BLaER1 treated with 17β-estradiol and CSF1 and Interleukin-3, amounts not matched to agents 10 nM and 100 nM (cell line): ENCODE results near the gene DNAH8.

Experiments used
- H3K27ac ChIP-seq, 11 experiments: shearing (Covaris generic); formaldehyde crosslinking; 2 replicates each; pipeline ENCODE4 v1.8.1; 2022
- H3K27me3 ChIP-seq, 11 experiments: shearing (Covaris generic); formaldehyde crosslinking; 2 replicates each; pipeline ENCODE4 v1.8.1; 2022
- H3K36me3 ChIP-seq, 11 experiments: shearing (Covaris generic); formaldehyde crosslinking; 2 replicates each; pipeline ENCODE4 v1.8.1; 2022
- H3K4me1 ChIP-seq, 10 experiments: shearing (Covaris generic); formaldehyde crosslinking; 2 replicates each; pipeline ENCODE4 v1.8.1; 2022
- H3K4me2 ChIP-seq, 11 experiments: shearing (Covaris generic); formaldehyde crosslinking; 2 replicates each; pipeline ENCODE4 v1.8.1; 2022
- H3K4me3 ChIP-seq, 10 experiments: shearing (Covaris generic); formaldehyde crosslinking; 2 replicates each; pipeline ENCODE4 v1.8.1; 2022
- H3K9ac ChIP-seq, 11 experiments: shearing (Covaris generic); formaldehyde crosslinking; 2 replicates each; pipeline ENCODE4 v1.8.1; 2022
- H3K9me3 ChIP-seq, 11 experiments: shearing (Covaris generic); formaldehyde crosslinking; replicated peaks in 1 of 11; 2 replicates each; pipeline ENCODE4 v1.8.1; 2022
- H4K20me1 ChIP-seq, 11 experiments: shearing (Covaris generic); formaldehyde crosslinking; 2 replicates each; pipeline ENCODE4 v1.8.1; 2022
- Cebpa-rat ChIP-seq, 11 experiments: shearing (Covaris generic); IDR thresholded peaks; 2 replicates each; pipeline ENCODE4 v1.8.1; 2022

Gene DNAH8

DNA sequence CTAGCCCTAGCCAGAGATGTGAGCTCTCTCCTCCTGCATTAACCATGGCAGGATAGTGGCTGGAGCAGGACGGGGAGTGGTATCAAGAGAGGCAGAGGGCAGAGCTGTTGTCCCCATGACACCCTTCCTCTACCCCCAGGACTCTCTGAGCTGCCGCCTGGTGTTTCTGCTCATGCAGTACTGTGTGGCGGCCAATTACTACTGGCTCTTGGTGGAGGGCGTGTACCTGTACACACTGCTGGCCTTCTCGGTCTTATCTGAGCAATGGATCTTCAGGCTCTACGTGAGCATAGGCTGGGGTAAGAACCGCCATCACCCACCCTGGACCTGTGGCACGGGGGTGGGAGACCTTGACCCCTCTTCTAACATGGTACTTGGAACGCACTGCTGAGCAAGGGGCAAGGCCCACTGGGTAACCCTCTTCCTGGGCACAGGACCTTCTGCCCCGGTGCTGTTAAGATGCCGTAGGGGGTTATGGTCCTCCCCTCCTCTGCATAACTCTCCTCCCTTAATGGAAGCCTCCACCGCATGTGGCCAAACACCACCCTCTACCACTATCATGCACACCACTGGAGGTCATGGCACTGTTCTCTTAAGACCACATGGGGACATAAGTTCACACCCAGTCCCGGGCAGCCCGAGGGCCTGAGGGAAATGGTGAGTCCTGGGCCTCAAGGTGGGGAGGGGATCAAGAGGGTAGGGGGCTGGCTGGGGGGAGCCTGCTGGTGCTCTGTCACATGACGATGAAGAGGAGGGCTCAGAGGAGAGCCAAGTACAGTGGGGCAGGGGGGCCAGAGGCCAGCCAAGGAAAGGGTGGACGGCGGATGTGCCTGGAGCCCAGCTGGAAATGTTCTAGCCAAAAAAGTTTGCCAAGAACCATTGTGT, 358.6 kb downstream of the DNAH8 start:
- Histone ChIP-seq H3K9ac (no peak overlapping the region), H3K9me3 (no peaks in the 10 kb centered on the region), H3K4me1 (peaks cover 0 to 9% (median 0%) of the 10 kb centered on the region in 10 experiments; a peak in 3 of 20 replicates), H3K36me3 (no peaks in the 10 kb centered on the region), H3K27me3 (no peaks in the 10 kb centered on the region), H4K20me1 (no peaks in the 10 kb centered on the region), H3K4me2 (no peak overlapping the region), H3K4me3 (no peak overlapping the region), H3K27ac (no peak overlapping the region)
- no peak for TF ChIP-seq Cebpa-rat (IDR thresholded peaks at IDR 0.05)

GRCh38 chr6:39074486-39074885, 359.4 kb downstream of the DNAH8 start:
- Histone ChIP-seq H4K20me1 (no peaks in the 10 kb centered on the region), H3K9me3 (no peaks in the 10 kb centered on the region), H3K27me3 (no peaks in the 10 kb centered on the region), H3K4me1 (peaks cover 0 to 9% (median 0%) of the 10 kb centered on the region in 10 experiments; a peak in 3 of 20 replicates), H3K36me3 (no peaks in the 10 kb centered on the region), H3K4me2 (no peak overlapping the region), H3K27ac (no peak overlapping the region), H3K4me3 (no peak overlapping the region), H3K9ac (no peak overlapping the region)
- TF ChIP-seq Cebpa-rat (IDR thresholded peaks at IDR 0.05), result no peak

GRCh38 chr6:39075010-39075686, 360.0 kb downstream of the DNAH8 start:
- Histone ChIP-seq H4K20me1 (no peaks in the 10 kb centered on the region), H3K27ac (no peak overlapping the region), H3K4me2 (no peak overlapping the region), H3K9ac (no peak overlapping the region), H3K4me1 (peaks cover 0 to 9% (median 0%) of the 10 kb centered on the region in 10 experiments; a peak in 3 of 20 replicates), H3K36me3 (no peaks in the 10 kb centered on the region), H3K27me3 (no peaks in the 10 kb centered on the region), H3K4me3 (no peak overlapping the region), H3K9me3 (no peaks in the 10 kb centered on the region)
- TF ChIP-seq Cebpa-rat (IDR thresholded peaks at IDR 0.05), result no peak

- Histone ChIP-seq H3K4me2 (no peak overlapping the region; a peak in 1 of 22 replicates), H3K36me3 (no peaks in the 10 kb centered on the region), H3K9ac (no peak overlapping the region), H4K20me1 (no peaks in the 10 kb centered on the region), H3K27me3 (no peaks in the 10 kb centered on the region), H3K27ac (no peak overlapping the region), H3K4me3 (no peak overlapping the region), H3K9me3 (no peaks in the 10 kb centered on the region), H3K4me1 (peaks cover 0 to 9% (median 0%) of the 10 kb centered on the region in 10 experiments; a peak in 3 of 20 replicates)
- TF ChIP-seq Cebpa-rat (IDR thresholded peaks at IDR 0.05), result no peak
These were observed 360.9 kb downstream of the DNAH8 start for GRCh38 chr6:39075807-39076622.

DNA sequence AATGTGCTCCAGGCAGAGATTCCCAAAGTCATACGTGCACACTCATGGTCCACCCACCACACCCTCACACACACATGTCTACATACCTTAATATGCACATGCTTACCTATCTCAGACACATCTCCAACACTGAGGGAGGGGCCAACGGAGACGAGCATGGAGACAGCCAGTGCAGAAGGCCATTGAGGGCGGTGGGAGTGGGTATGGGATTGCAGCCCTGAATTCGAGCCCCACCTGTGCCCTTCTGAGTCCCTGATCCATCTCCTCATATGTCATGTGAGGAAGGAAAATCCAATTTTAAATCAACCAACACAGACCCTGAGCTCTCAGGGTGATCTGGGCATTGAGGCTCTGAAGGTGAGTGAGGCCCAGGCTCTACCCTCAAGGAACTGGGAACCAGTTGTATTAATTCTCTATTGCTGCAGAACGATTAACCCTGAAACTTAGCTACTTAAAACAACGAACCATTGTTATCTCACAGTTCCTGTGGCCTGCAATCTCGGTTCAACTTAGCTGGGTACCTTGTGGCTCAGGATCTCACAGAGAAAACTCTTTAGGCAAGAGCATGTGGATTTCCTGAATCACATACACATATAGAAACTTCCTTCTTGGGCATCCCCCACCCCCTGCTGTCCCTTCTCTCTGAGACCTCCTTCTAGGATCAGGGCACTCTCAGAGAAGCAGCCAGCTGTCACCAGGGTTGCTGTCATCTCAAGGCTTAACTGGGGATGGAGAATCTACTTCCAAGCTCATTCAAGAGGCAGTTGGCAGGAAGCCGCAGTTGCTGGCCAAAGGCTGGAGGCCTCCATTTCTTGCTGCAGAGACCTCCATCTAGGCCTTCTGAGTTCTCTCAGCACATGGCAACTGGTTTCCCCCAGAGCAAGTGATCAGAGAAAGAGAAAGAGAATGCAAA, 361.8 kb downstream of the DNAH8 start:
- no peaks in the 10 kb centered on the region for H3K36me3 ChIP-seq
- H3K4me2 ChIP-seq, result peak overlapping the region in 2 of 11 experiments; percentile 12 to 30; a peak in 4 of 22 replicates
- no peaks in the 10 kb centered on the region for H4K20me1 ChIP-seq
- H3K27me3 ChIP-seq, result no peaks in the 10 kb centered on the region
- H3K4me3 ChIP-seq, result no peak overlapping the region
- no peak overlapping the region for H3K9ac ChIP-seq
- H3K9me3 ChIP-seq, result no peaks in the 10 kb centered on the region
- H3K4me1 ChIP-seq, result peaks cover 0 to 9% (median 0%) of the 10 kb centered on the region in 10 experiments; a peak in 3 of 20 replicates
- TF ChIP-seq Cebpa-rat (IDR thresholded peaks at IDR 0.05), result no peak
- H3K27ac ChIP-seq, result no peak overlapping the region

DNA sequence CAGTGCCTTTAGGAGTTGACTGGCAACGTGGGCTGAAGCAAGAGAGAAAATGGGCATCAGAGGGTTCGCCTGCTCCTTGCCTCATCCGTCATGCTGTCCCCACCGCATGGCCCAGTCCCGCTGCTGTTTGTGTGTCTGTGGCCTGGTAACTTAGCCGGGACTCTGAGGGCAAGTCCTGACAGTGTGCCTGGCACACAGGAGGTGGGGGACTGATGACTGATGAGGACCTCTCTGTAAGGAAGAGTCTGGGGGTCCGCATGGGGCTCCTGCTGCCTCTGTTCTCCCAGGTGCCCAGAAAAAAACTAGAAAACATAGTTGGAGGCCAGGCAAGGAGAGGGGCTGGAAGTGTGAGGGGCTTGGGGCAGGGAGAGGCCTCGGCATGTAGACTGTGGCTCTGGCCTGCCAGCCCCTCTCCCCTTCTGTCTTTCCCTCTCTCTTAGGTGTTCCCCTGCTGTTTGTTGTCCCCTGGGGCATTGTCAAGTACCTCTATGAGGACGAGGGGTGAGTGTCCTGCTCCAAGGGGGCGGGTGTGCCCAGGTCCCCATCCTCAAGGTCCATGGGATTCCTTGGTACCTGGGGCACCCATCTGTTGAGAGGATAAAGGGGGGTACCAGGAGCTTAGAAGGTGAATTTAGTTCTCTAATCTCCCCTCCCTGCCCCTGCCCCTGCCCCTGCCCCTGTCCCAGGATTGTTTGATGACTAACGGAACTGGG, 362.9 kb downstream of the DNAH8 start:
- peaks cover 0 to 2% (median 0%) of the 10 kb centered on the region in 11 experiments; a peak in 1 of 22 replicates for H4K20me1 ChIP-seq
- H3K9me3 ChIP-seq, result no peaks in the 10 kb centered on the region
- H3K4me3 ChIP-seq, result no peak overlapping the region
- H3K36me3 ChIP-seq, result no peaks in the 10 kb centered on the region
- peaks cover 0 to 9% (median 0%) of the 10 kb centered on the region in 10 experiments; a peak in 3 of 20 replicates for H3K4me1 ChIP-seq
- no peak overlapping the region for H3K9ac ChIP-seq
- no peak overlapping the region for H3K27ac ChIP-seq
- no peak overlapping the region for H3K4me2 ChIP-seq
- no peak for TF ChIP-seq Cebpa-rat (IDR thresholded peaks at IDR 0.05)
- H3K27me3 ChIP-seq, result no peaks in the 10 kb centered on the region

- Histone ChIP-seq H3K4me2 (no peak overlapping the region), H4K20me1 (peaks cover 0 to 6% (median 0%) of the 10 kb centered on the region in 11 experiments; a peak in 1 of 22 replicates), H3K9me3 (no peaks in the 10 kb centered on the region), H3K36me3 (no peaks in the 10 kb centered on the region), H3K4me3 (no peak overlapping the region), H3K27ac (no peak overlapping the region), H3K4me1 (peaks cover 0 to 9% (median 0%) of the 10 kb centered on the region in 10 experiments; a peak in 3 of 20 replicates), H3K9ac (no peak overlapping the region), H3K27me3 (no peaks in the 10 kb centered on the region)
- no peak for TF ChIP-seq Cebpa-rat (IDR thresholded peaks at IDR 0.05)
These were observed 363.6 kb downstream of the DNAH8 start for GRCh38 chr6:39078695-39079094.
